ENCODE results near the gene PRUNE1. TPM values are rescaled to one million over a fixed set of nuclear protein-coding genes. Genes with fewer than 3 reads are reported as not detected.

The PRUNE1 gene
- polyA plus RNA-seq, 1 experiment, result 21.7 TPM

GRCh38 chr1:150969626-150970025 lies 38.6 kb upstream of the PRUNE1 start:
- DNase-seq (ENCODE audit: low read depth, low spot score), result no peak
- Histone ChIP-seq H3K27ac (ENCODE audit: low read depth, low read length) (no peak overlapping the region), H3K27me3 (ENCODE audit: control insufficient read depth, insufficient read depth, low read length) (no peaks in the 10 kb centered on the region), H3K4me3 (ENCODE audit: low read depth, low read length) (no peak overlapping the region), H3K9me3 (ENCODE audit: control insufficient read depth, insufficient read depth, low read length) (peaks cover 3% of the 10 kb centered on the region; the same call in 1 of the 2 replicates)
- no peak for TF ChIP-seq CTCF (IDR thresholded peaks at IDR 0.05; ENCODE audit: low read depth, low read length)
- CTCF ChIA-PET, result interaction anchor here (0.8 to 1.8 kb wide), 5 partner anchors 10 to 409 kb away, joined by 3 to 15 read pairs (median 4); partner anchors contain the start of genes ANXA9 and MINDY1
- POLR2A ChIA-PET, result interaction anchor here (0.6 kb wide), 1 partner anchor 71 kb away, joined by 4 read pairs; no protein-coding TSS in a partner anchor

- CTCF ChIA-PET, result interaction anchor here (1.2 to 1.8 kb wide), 2 partner anchors 9 to 25 kb away, joined by 5 to 15 read pairs; no protein-coding TSS in a partner anchor
- DNase-seq (ENCODE audit: low read depth, low spot score), result peak; percentile 26
- H3K4me3 ChIP-seq (ENCODE audit: low read depth, low read length), result peak overlapping the region; percentile 81
- TF ChIP-seq CTCF (IDR thresholded peaks at IDR 0.05; ENCODE audit: low read depth, low read length), result no peak
- H3K9me3 ChIP-seq (ENCODE audit: control insufficient read depth, insufficient read depth, low read length), result peaks cover 3% of the 10 kb centered on the region; the same call in 1 of the 2 replicates
- POLR2A ChIA-PET, result interaction anchor here (0.8 to 1.1 kb wide), 3 partner anchors 13 to 143 kb away, joined by 3 to 5 read pairs (median 4); partner anchors contain the start of gene MINDY1
- peak overlapping the region; percentile 47 for H3K27ac ChIP-seq (ENCODE audit: low read depth, low read length)
- H3K27me3 ChIP-seq (ENCODE audit: control insufficient read depth, insufficient read depth, low read length), result no peaks in the 10 kb centered on the region
These were observed 37.3 kb upstream of the PRUNE1 start for GRCh38 chr1:150970808-150971582.

- CTCF ChIA-PET, result interaction anchor here (1.2 kb wide), 1 partner anchor 25 kb away, joined by 5 read pairs; no protein-coding TSS in a partner anchor
- Histone ChIP-seq H3K9me3 (ENCODE audit: control insufficient read depth, insufficient read depth, low read length) (peaks cover 3% of the 10 kb centered on the region; the same call in 1 of the 2 replicates), H3K4me3 (ENCODE audit: low read depth, low read length) (peak overlapping the region; percentile 81), H3K27me3 (ENCODE audit: control insufficient read depth, insufficient read depth, low read length) (no peaks in the 10 kb centered on the region), H3K27ac (ENCODE audit: low read depth, low read length) (peak overlapping the region; percentile 47)
- 0 out of 2 replicates have a peak, but pooled peaks have one; percentile 15 for TF ChIP-seq CTCF (IDR thresholded peaks at IDR 0.05; ENCODE audit: low read depth, low read length)
- no peak for DNase-seq (ENCODE audit: low read depth, low spot score)
- POLR2A ChIA-PET, result interaction anchor here (0.8 to 1.1 kb wide), 2 partner anchors 13 to 142 kb away, joined by 4 to 5 read pairs; no protein-coding TSS in a partner anchor
These were observed 36.4 kb upstream of the PRUNE1 start for GRCh38 chr1:150971583-150972416.

- no peaks in the 10 kb centered on the region for H3K27me3 ChIP-seq (ENCODE audit: control insufficient read depth, insufficient read depth, low read length)
- no peak for TF ChIP-seq CTCF (IDR thresholded peaks at IDR 0.05; ENCODE audit: low read depth, low read length)
- CTCF ChIA-PET, result no interaction called here
- H3K27ac ChIP-seq (ENCODE audit: low read depth, low read length), result peak overlapping the region; percentile 3
- POLR2A ChIA-PET, result no interaction called here
- H3K4me3 ChIP-seq (ENCODE audit: low read depth, low read length), result peak overlapping the region; percentile 81
- peaks cover 3% of the 10 kb centered on the region; the same call in 1 of the 2 replicates for H3K9me3 ChIP-seq (ENCODE audit: control insufficient read depth, insufficient read depth, low read length)
- no peak for DNase-seq (ENCODE audit: low read depth, low spot score)
These were observed 35.8 kb upstream of the PRUNE1 start for GRCh38 chr1:150972417-150972940.

Measured in AG04450 (cell line).